GM13976 (cell line): ENCODE data around the gene SPA17.

Source experiments
- DNase-seq: peaks from one replicate; pipeline ENCODE4 v3.0.0; 2012; ENCODE audit warnings: low spot score
- in situ Hi-C: fragments of 300-500 bp; cut with MboI; formaldehyde crosslinking; loops from one replicate; pipeline ENCODE4 v1.12.0; 2022; ENCODE audit warnings: low sequenced_read_pairs, mixed read lengths, inconsistent platforms; ENCODE audit not compliant: unreplicated experiment
- TF ChIP-seq, protein P1 (sequence below): IDR thresholded peaks from 2 replicates; pipeline ENCODE4 v1.5.1; 2012; ENCODE audit warnings: borderline replicate concordance, mild to moderate bottlenecking; ENCODE audit not compliant: insufficient read depth; ENCODE audit errors: extremely low read depth, missing control alignments, control extremely low read depth

SPA17 gene

DNA sequence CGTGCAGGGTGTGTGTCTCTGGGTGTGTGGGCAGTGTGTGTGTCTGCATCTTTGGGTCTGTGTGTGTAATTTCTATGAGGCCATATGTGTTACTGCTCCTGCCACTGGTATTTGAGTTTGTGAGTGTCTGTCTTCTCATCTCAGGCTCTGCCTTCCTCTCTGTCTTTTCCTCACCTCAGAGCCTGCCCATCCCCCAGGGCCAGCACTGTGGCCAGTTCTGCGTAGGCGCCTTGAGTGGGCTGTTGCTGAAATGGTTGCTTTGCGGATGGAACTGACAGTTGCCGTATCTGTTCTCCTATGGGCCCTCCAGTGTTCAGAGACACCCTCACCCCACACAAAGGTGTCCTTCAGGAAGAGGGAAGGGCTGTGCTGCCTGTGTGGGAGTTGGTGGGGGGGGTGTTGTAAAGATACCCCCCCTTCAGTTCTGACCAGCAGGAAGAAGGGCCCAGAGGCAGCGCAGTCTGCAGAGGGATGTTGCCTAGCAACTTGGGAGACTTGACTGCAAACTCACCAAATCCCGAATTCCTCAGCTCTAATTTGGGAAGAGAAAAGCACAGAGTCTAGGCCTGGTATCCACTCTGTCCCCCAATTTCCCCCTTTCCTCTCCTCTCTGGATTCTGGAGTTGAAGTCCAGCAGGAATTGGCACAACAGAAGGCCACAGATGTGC, 64.1 kb downstream of the SPA17 start:
- TF ChIP-seq, protein P1, sequence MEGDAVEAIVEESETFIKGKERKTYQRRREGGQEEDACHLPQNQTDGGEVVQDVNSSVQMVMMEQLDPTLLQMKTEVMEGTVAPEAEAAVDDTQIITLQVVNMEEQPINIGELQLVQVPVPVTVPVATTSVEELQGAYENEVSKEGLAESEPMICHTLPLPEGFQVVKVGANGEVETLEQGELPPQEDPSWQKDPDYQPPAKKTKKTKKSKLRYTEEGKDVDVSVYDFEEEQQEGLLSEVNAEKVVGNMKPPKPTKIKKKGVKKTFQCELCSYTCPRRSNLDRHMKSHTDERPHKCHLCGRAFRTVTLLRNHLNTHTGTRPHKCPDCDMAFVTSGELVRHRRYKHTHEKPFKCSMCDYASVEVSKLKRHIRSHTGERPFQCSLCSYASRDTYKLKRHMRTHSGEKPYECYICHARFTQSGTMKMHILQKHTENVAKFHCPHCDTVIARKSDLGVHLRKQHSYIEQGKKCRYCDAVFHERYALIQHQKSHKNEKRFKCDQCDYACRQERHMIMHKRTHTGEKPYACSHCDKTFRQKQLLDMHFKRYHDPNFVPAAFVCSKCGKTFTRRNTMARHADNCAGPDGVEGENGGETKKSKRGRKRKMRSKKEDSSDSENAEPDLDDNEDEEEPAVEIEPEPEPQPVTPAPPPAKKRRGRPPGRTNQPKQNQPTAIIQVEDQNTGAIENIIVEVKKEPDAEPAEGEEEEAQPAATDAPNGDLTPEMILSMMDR, result no peak
- in situ Hi-C loops, result no loop called here
- no peak for DNase-seq

- DNase-seq, result no peak
- in situ Hi-C loops, result no loop called here
- TF ChIP-seq, protein P1, result no peak
These were observed 65.2 kb downstream of the SPA17 start for GRCh38 chr11:124738713-124739478.

- TF ChIP-seq, protein P1, result no peak
- in situ Hi-C loops, result no loop called here
- DNase-seq, result peak; percentile 97
These were observed 66.0 kb downstream of the SPA17 start, which contains the start of gene NRGN for GRCh38 chr11:124739479-124740276. Gene NRGN, plus strand, starts transcription at chr11:124739942. Its CDS starts 143 bp downstream, at chr11:124740085.

DNA sequence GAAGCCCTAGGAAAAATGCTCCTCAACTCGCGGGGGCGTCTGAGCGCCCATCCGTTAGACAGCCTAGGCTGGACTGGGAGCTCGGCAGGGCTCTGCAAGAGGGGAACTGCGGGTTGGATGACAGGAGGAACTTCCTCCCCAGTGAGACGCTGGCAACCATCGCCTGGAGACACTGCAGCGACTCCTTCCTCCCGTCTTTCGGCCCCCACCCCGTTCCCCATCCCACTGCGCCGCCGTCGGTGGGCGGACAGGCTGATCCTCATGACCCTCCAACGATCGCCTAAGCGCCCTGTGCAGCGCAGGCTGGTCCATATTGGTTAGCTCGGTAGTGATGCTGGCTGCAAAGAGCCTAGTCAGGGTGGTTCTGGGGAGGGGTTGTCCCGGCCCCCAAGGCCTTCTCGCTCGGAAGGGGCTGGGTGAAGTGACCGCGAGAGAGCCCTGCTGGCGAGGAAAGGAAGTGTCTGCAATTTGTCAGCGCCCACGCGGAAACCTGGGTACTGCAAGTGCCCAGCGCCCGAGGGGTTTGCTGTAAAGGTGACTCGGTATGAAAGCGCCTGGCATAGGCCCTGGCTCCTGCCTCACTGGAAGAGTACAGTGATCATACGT, 66.7 kb downstream of the SPA17 start:
- DNase-seq, result peak; percentile 63
- TF ChIP-seq, protein P1, result peak; percentile 43
- in situ Hi-C loops, result no loop called here

GRCh38 chr11:124742555-124742954, 68.9 kb downstream of the SPA17 start:
- TF ChIP-seq, protein P1, result no peak
- no peak for DNase-seq
- in situ Hi-C loops, result no loop called here

GRCh38 chr11:124743050-124743449, 69.3 kb downstream of the SPA17 start:
- DNase-seq, result no peak
- TF ChIP-seq, protein P1, result no peak
- in situ Hi-C loops, result no loop called here
